ENCODE data around the gene EIF2S3.

DNA sequence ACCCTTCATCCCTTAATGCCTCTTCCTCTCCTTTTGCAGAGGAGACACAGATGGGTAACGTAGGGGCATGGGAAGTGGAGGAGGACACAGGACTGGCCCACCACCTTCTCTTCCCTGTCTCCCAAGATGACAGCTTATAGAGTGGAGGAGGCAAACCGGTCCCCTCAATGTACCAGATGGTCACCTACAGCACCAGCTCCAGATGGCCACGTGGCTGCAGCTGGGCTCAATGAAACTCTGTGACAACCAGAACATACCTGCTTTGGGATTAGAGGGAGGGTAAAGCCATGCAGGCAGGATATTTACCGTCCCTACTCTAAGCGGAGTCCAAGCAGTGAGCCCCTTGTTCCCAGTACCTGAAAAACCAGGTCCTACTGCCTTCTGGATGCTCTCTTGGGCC is 20.3 kb upstream of the EIF2S3 start:
- TF ChIP-seq EZH2 (IDR thresholded peaks at IDR 0.05; ENCODE audit: borderline replicate concordance) (no peak), EZH2phosphoT487 (IDR thresholded peaks at IDR 0.05; ENCODE audit: low read depth, severe bottlenecking, unreplicated experiment) (no peak)
- TF ChIP-seq, protein P1, sequence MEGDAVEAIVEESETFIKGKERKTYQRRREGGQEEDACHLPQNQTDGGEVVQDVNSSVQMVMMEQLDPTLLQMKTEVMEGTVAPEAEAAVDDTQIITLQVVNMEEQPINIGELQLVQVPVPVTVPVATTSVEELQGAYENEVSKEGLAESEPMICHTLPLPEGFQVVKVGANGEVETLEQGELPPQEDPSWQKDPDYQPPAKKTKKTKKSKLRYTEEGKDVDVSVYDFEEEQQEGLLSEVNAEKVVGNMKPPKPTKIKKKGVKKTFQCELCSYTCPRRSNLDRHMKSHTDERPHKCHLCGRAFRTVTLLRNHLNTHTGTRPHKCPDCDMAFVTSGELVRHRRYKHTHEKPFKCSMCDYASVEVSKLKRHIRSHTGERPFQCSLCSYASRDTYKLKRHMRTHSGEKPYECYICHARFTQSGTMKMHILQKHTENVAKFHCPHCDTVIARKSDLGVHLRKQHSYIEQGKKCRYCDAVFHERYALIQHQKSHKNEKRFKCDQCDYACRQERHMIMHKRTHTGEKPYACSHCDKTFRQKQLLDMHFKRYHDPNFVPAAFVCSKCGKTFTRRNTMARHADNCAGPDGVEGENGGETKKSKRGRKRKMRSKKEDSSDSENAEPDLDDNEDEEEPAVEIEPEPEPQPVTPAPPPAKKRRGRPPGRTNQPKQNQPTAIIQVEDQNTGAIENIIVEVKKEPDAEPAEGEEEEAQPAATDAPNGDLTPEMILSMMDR (IDR thresholded peaks at IDR 0.05; ENCODE audit: poor library complexity) = no peak
